ENCODE results near the gene PLK2. TPM values are rescaled to one million over a fixed set of nuclear protein-coding genes. Genes with fewer than 3 reads are reported as not detected.

PLK2 gene
- total and polyA plus RNA-seq, 11 donors: 18.4 to 169 (median 100) TPM

GRCh38 chr5:58452566-58453258, 7.2 kb downstream of the PLK2 start:
- H3K36me3 ChIP-seq: peaks cover 0 to 64% (median 46%) of the 10 kb centered on the region in 9 donors
- TF ChIP-seq POLR2A (IDR thresholded peaks at IDR 0.05): no peak
- TF ChIP-seq CTCF (IDR thresholded peaks at IDR 0.05): no peak
- no peaks in the 10 kb centered on the region for H3K27me3 ChIP-seq
- ATAC-seq (no peak), DNase-seq (no peak)
- 79 to 89% (median 85%) methylated on average over 3 of the region's 3 CpGs for WGBS, 4 donors
- H3K9me3 ChIP-seq: no peaks in the 10 kb centered on the region
- H3K4me1 ChIP-seq: peaks cover 0 to 41% (median 17%) of the 10 kb centered on the region in 12 donors
- intact Hi-C loops (cut with DNase I): loop anchor here in 8 of 10 donors (5.0 to 10.0 kb wide), 8 partner anchors 88 to 380 kb away; no protein-coding TSS in a partner anchor
- peak overlapping the region in 1 of 12 donors; percentile 17 for H3K27ac ChIP-seq
- H3K4me3 ChIP-seq: peak overlapping the region in 1 of 12 donors; percentile 97

GRCh38 chr5:58451732-58452565, 7.9 kb downstream of the PLK2 start:
- Histone ChIP-seq H3K4me3 (no peak overlapping the region), H3K36me3 (peaks cover 0 to 57% (median 38%) of the 10 kb centered on the region in 9 donors), H3K9me3 (no peaks in the 10 kb centered on the region), H3K27ac (peak overlapping the region in 1 of 12 donors; percentile 17), H3K4me1 (peaks cover 0 to 37% (median 17%) of the 10 kb centered on the region in 12 donors), H3K27me3 (no peaks in the 10 kb centered on the region)
- 84 to 86% (median 85%) methylated on average over 8 of the region's 8 CpGs for WGBS, 4 donors
- no peak for ATAC-seq
- DNase-seq: no peak
- intact Hi-C loops (cut with DNase I): loop anchor here in 8 of 10 donors (5.0 to 10.0 kb wide), 8 partner anchors 87 to 380 kb away; no protein-coding TSS in a partner anchor
- TF ChIP-seq POLR2A (IDR thresholded peaks at IDR 0.05) (no peak), CTCF (IDR thresholded peaks at IDR 0.05) (no peak)

GRCh38 chr5:58450811-58451629, 8.9 kb downstream of the PLK2 start:
- DNase-seq (no peak), ATAC-seq (no peak)
- Histone ChIP-seq H3K9me3 (no peaks in the 10 kb centered on the region), H3K27me3 (no peaks in the 10 kb centered on the region), H3K4me3 (no peak overlapping the region), H3K36me3 (peaks cover 0 to 47% (median 31%) of the 10 kb centered on the region in 9 donors), H3K4me1 (peaks cover 0 to 29% (median 17%) of the 10 kb centered on the region in 12 donors), H3K27ac (no peak overlapping the region)
- WGBS, 4 donors: 70 to 79% (median 73%) methylated on average over 10 of the region's 10 CpGs
- TF ChIP-seq POLR2A (IDR thresholded peaks at IDR 0.05) (no peak), CTCF (IDR thresholded peaks at IDR 0.05) (no peak)
- intact Hi-C loops (cut with DNase I): loop anchor here in 8 of 10 donors (5.0 to 10.0 kb wide), 8 partner anchors 86 to 379 kb away; no protein-coding TSS in a partner anchor

Data from heart left ventricle (tissue), 16 donors.